Immature natural killer cell (primary cell): ENCODE measurements around the gene MROH8. TPM values are rescaled to one million over a fixed set of nuclear protein-coding genes. Genes with fewer than 3 reads are reported as not detected.
"Not testable (repeated sequence)": the region's sequence is repeated elsewhere in the genome, so short reads cannot be mapped to it uniquely, and the experiment has no call there.

Source experiments
- DNase-seq, 3 donors: peaks; one replicate each; pipeline ENCODE4 v3.0.0; 2022; ENCODE audit warnings: mixed read lengths in 1 of 3
- H3K27ac Mint-ChIP-seq, 6 donors: one replicate each; pipeline ENCODE4 v1.8.0; 2020; ENCODE audit warnings: mixed read lengths in 6 of 6, mild to moderate bottlenecking in 5 of 6, inconsistent platforms in 4 of 6, moderate library complexity in 3 of 6
- H3K27me3 Mint-ChIP-seq, 3 donors: one replicate each; pipeline ENCODE4 v1.8.0; 2020 to 2021; ENCODE audit warnings: low read depth in 3 of 3, mild to moderate bottlenecking in 3 of 3, mixed read lengths in 3 of 3, moderate library complexity in 3 of 3, inconsistent platforms in 1 of 3
- H3K36me3 Mint-ChIP-seq, 3 donors: one replicate each; pipeline ENCODE4 v1.8.0; 2020; ENCODE audit warnings: mixed read lengths in 3 of 3, inconsistent platforms in 2 of 3, mild to moderate bottlenecking in 2 of 3
- H3K4me1 Mint-ChIP-seq, 2 donors: one replicate each; pipeline ENCODE4 v1.8.0; 2020; ENCODE audit warnings: inconsistent platforms in 2 of 2, mild to moderate bottlenecking in 2 of 2, mixed read lengths in 2 of 2, moderate library complexity in 1 of 2
- H3K4me3 Mint-ChIP-seq, 5 donors: one replicate each; pipeline ENCODE4 v1.8.0; 2020; ENCODE audit warnings: mild to moderate bottlenecking in 5 of 5, mixed read lengths in 5 of 5, inconsistent platforms in 3 of 5, moderate library complexity in 3 of 5
- H3K9me3 Mint-ChIP-seq, 6 donors: one replicate each; pipeline ENCODE4 v1.8.0; 2020; ENCODE audit warnings: mild to moderate bottlenecking in 6 of 6, mixed read lengths in 6 of 6, inconsistent platforms in 4 of 6, moderate library complexity in 3 of 6
- polyA plus RNA-seq, 3 donors: library from polyadenylated mRNA; unstranded; fragments of 300-500 nt; fragmentation: Illumina TruSeq; gene quantifications; one replicate each; pipeline ENCODE4 v1.2.3, GENCODE V29; 2021

The MROH8 gene
- polyA plus RNA-seq, 3 donors from 2014 or later = 2.1 to 3.4 (median 2.6) TPM

GRCh38 chr20:37160683-37161082 is 18.7 kb downstream of the MROH8 start:
- no peaks in the 10 kb centered on the region for H3K9me3 Mint-ChIP-seq
- no peaks in the 10 kb centered on the region for H3K4me1 Mint-ChIP-seq
- DNase-seq = no peak
- H3K4me3 Mint-ChIP-seq = no peak overlapping the region
- H3K27me3 Mint-ChIP-seq = peaks cover 0 to 3% (median 2%) of the 10 kb centered on the region in 3 donors
- peaks cover 0 to 7% (median 1%) of the 10 kb centered on the region in 3 donors for H3K36me3 Mint-ChIP-seq
- peak overlapping the region in 1 of 6 donors; percentile 8 for H3K27ac Mint-ChIP-seq

GRCh38 chr20:37158248-37158647 is 21.1 kb downstream of the MROH8 start:
- peaks cover 0 to 11% (median 0%) of the 10 kb centered on the region in 3 donors for H3K36me3 Mint-ChIP-seq
- H3K27me3 Mint-ChIP-seq = peaks cover 0 to 3% (median 2%) of the 10 kb centered on the region in 3 donors
- no peak overlapping the region for H3K27ac Mint-ChIP-seq
- no peaks in the 10 kb centered on the region for H3K9me3 Mint-ChIP-seq
- DNase-seq = no peak
- H3K4me1 Mint-ChIP-seq = no peaks in the 10 kb centered on the region
- no peak overlapping the region for H3K4me3 Mint-ChIP-seq

- Mint-ChIP-seq H3K4me1 (no peaks in the 10 kb centered on the region), H3K27me3 (no peaks in the 10 kb centered on the region), H3K27ac (no peak overlapping the region), H3K9me3 (no peaks in the 10 kb centered on the region), H3K4me3 (no peak overlapping the region), H3K36me3 (peaks cover 0 to 11% (median 0%) of the 10 kb centered on the region in 3 donors)
- no peak for DNase-seq
These were observed 23.4 kb downstream of the MROH8 start for GRCh38 chr20:37155987-37156386.

- Mint-ChIP-seq H3K27me3 (no peaks in the 10 kb centered on the region), H3K4me1 (no peaks in the 10 kb centered on the region), H3K27ac (no peak overlapping the region), H3K9me3 (no peaks in the 10 kb centered on the region), H3K36me3 (peaks cover 0 to 11% (median 0%) of the 10 kb centered on the region in 3 donors), H3K4me3 (no peak overlapping the region)
- DNase-seq = no peak
These were observed 24.6 kb downstream of the MROH8 start for GRCh38 chr20:37154684-37155298.

- Mint-ChIP-seq H3K27ac (no peak overlapping the region), H3K36me3 (peaks cover 0 to 5% (median 0%) of the 10 kb centered on the region in 3 donors), H3K27me3 (no peaks in the 10 kb centered on the region), H3K9me3 (no peaks in the 10 kb centered on the region), H3K4me1 (no peaks in the 10 kb centered on the region), H3K4me3 (no peak overlapping the region)
- DNase-seq = no peak
These were observed 27.1 kb downstream of the MROH8 start for GRCh38 chr20:37152284-37152683.

GRCh38 chr20:37151529-37151928 is 27.8 kb downstream of the MROH8 start:
- Mint-ChIP-seq H3K36me3 (peaks cover 0 to 5% (median 0%) of the 10 kb centered on the region in 3 donors), H3K27me3 (no peaks in the 10 kb centered on the region), H3K4me1 (no peaks in the 10 kb centered on the region), H3K9me3 (no peaks in the 10 kb centered on the region), H3K4me3 (no peak overlapping the region), H3K27ac (no peak overlapping the region)
- no peak for DNase-seq

GRCh38 chr20:37150864-37151263 is 28.5 kb downstream of the MROH8 start:
- not testable (repeated sequence) for H3K27ac Mint-ChIP-seq, H3K4me1 Mint-ChIP-seq, H3K27me3 Mint-ChIP-seq

GRCh38 chr20:37147250-37147649 is 32.1 kb downstream of the MROH8 start:
- Mint-ChIP-seq H3K9me3 (no peaks in the 10 kb centered on the region), H3K27me3 (no peaks in the 10 kb centered on the region), H3K36me3 (no peaks in the 10 kb centered on the region), H3K4me3 (no peak overlapping the region), H3K27ac (peak overlapping the region in 1 of 6 donors; percentile 83), H3K4me1 (no peaks in the 10 kb centered on the region)
- no peak for DNase-seq

More at GRCh38 chr20:37150864-37151263, 28.5 kb downstream of the MROH8 start:
- not testable (repeated sequence) for H3K9me3 Mint-ChIP-seq, H3K36me3 Mint-ChIP-seq, DNase-seq, H3K4me3 Mint-ChIP-seq

GRCh38 chr20:37144856-37145404 is 34.4 kb downstream of the MROH8 start:
- Mint-ChIP-seq H3K27ac (no peak overlapping the region), H3K4me3 (no peak overlapping the region), H3K36me3 (peaks cover 0 to 4% (median 0%) of the 10 kb centered on the region in 3 donors), H3K9me3 (no peaks in the 10 kb centered on the region), H3K27me3 (no peaks in the 10 kb centered on the region), H3K4me1 (no peaks in the 10 kb centered on the region)
- DNase-seq = no peak

GRCh38 chr20:37142708-37143107 is 36.6 kb downstream of the MROH8 start:
- Mint-ChIP-seq H3K9me3 (no peaks in the 10 kb centered on the region), H3K36me3 (peaks cover 0 to 4% (median 3%) of the 10 kb centered on the region in 3 donors), H3K4me1 (peaks cover 0 to 3% of the 10 kb centered on the region in 2 donors), H3K4me3 (no peak overlapping the region), H3K27ac (no peak overlapping the region), H3K27me3 (no peaks in the 10 kb centered on the region)
- no peak for DNase-seq

- H3K4me1 Mint-ChIP-seq = peaks cover 12 to 19% of the 10 kb centered on the region in 2 donors
- H3K27me3 Mint-ChIP-seq = peaks cover 0 to 2% (median 0%) of the 10 kb centered on the region in 3 donors
- DNase-seq = no peak
These were observed 41.8 kb downstream of the MROH8 start for GRCh38 chr20:37137547-37137946.

GRCh38 chr20:37133952-37134351 is 45.4 kb downstream of the MROH8 start:
- Mint-ChIP-seq H3K36me3 (no peaks in the 10 kb centered on the region), H3K27ac (peak overlapping the region in 1 of 6 donors; percentile 58), H3K27me3 (peaks cover 0 to 2% (median 1%) of the 10 kb centered on the region in 3 donors), H3K4me1 (peaks cover 12 to 19% of the 10 kb centered on the region in 2 donors), H3K9me3 (no peaks in the 10 kb centered on the region), H3K4me3 (no peak overlapping the region)
- DNase-seq = no peak

More at GRCh38 chr20:37137547-37137946, 41.8 kb downstream of the MROH8 start:
- Mint-ChIP-seq H3K4me3 (no peak overlapping the region), H3K36me3 (peaks cover 0 to 4% (median 3%) of the 10 kb centered on the region in 3 donors), H3K27ac (peak overlapping the region in 2 of 6 donors; percentile 49 to 63), H3K9me3 (no peaks in the 10 kb centered on the region)

GRCh38 chr20:37131486-37131885 is 47.9 kb downstream of the MROH8 start:
- Mint-ChIP-seq H3K4me3 (no peak overlapping the region), H3K27ac (no peak overlapping the region), H3K9me3 (no peaks in the 10 kb centered on the region), H3K36me3 (peaks cover 0 to 4% (median 0%) of the 10 kb centered on the region in 3 donors), H3K4me1 (peaks cover 2 to 4% of the 10 kb centered on the region in 2 donors), H3K27me3 (peaks cover 0 to 4% (median 1%) of the 10 kb centered on the region in 3 donors)
- DNase-seq = no peak

GRCh38 chr20:37128803-37129202 is 50.5 kb downstream of the MROH8 start:
- H3K27ac Mint-ChIP-seq = no peak overlapping the region
- peaks cover 0 to 4% (median 1%) of the 10 kb centered on the region in 3 donors for H3K27me3 Mint-ChIP-seq
- no peaks in the 10 kb centered on the region for H3K9me3 Mint-ChIP-seq
- H3K4me1 Mint-ChIP-seq = no peaks in the 10 kb centered on the region
- H3K4me3 Mint-ChIP-seq = no peak overlapping the region
- DNase-seq = no peak
- H3K36me3 Mint-ChIP-seq = peaks cover 0 to 4% (median 0%) of the 10 kb centered on the region in 3 donors
